K562 (cell line): ENCODE data around the gene EHMT2. TPM values are rescaled to one million over a fixed set of nuclear protein-coding genes. Genes with fewer than 3 reads are reported as not detected.

Experiments
- ARID2 ChIP-seq: fragments of 450-650 bp; IDR thresholded peaks from 2 replicates; pipeline ENCODE4 v1.6.1; 2017; ENCODE audit warnings: antibody characterized with exemption, mild to moderate bottlenecking
- MEIS2 ChIP-seq: fragments of 450-650 bp; IDR thresholded peaks from 2 replicates; pipeline ENCODE4 v1.6.1; 2014; ENCODE audit warnings: mild to moderate bottlenecking; ENCODE audit not compliant: partially characterized antibody
- NR2C1 ChIP-seq, 2 experiments: fragments of 450-650 bp; IDR thresholded peaks; 2 replicates each; pipeline ENCODE4 v1.6.1; 2017; ENCODE audit warnings: mild to moderate bottlenecking in 2 of 2, antibody characterized with exemption in 1 of 2, inconsistent platforms in 1 of 2, missing compliant biosample characterization in 1 of 2, missing genetic modification characterization in 1 of 2
- NUFIP1 ChIP-seq: fragments of 450-650 bp; IDR thresholded peaks from 2 replicates; pipeline ENCODE4 v1.6.1; 2018; ENCODE audit not compliant: partially characterized antibody
- TSC22D4 ChIP-seq: fragments of 450-650 bp; IDR thresholded peaks from 2 replicates; pipeline ENCODE4 v1.6.1; 2016; ENCODE audit warnings: missing genetic modification characterization, missing biosample characterization, control low read depth
- ZBTB17 ChIP-seq: fragments of 450-650 bp; formaldehyde crosslinking; IDR thresholded peaks from 2 replicates; pipeline ENCODE4 v1.4.0; 2020; ENCODE audit warnings: mild to moderate bottlenecking
- ZBTB33 ChIP-seq: sonication (generic); formaldehyde crosslinking; IDR thresholded peaks from 2 replicates; pipeline ENCODE4 v1.8.1; 2023; ENCODE audit warnings: mild to moderate bottlenecking, missing genetic modification reagents
- ZBTB40 ChIP-seq, 2 experiments: fragments of 450-650 bp in 1 of 2; sonication (generic) in 1 of 2; formaldehyde crosslinking in 1 of 2; IDR thresholded peaks; 2 replicates each; pipeline versions ENCODE4 v1.7.1 to v1.9.0; 2016 to 2022; ENCODE audit warnings: inconsistent platforms in 1 of 2, mild to moderate bottlenecking in 1 of 2, missing genetic modification reagents in 1 of 2
- ZNF609 ChIP-seq: sonication (generic); formaldehyde crosslinking; IDR thresholded peaks from 2 replicates; pipeline ENCODE4 v1.8.1; 2023; ENCODE audit warnings: missing genetic modification reagents, mild to moderate bottlenecking, borderline replicate concordance
- polyA plus RNA-seq, 8 experiments: library from polyadenylated mRNA; depleted of rRNA in 4 of 8; stranded (reverse) in 5 of 8; unstranded in 3 of 8; fragments of >200 nt; fragmentation: Nextera tagmentation in 2 of 8; fragmentation: Illumina TruSeq in 1 of 8; extraction: Ambion mirVana in 2 of 8; extraction: Trizol in 1 of 8; gene quantifications; 2 replicates each; pipeline versions ENCODE4 v1.2.1 to v1.2.3, GENCODE V29; 2011 to 2014; ENCODE audit warnings: inconsistent platforms in 1 of 8, missing spikeins in 1 of 8
- total RNA-seq, 7 experiments: library from RNA; depleted of rRNA in 6 of 7; stranded (reverse); fragments of >200 nt in 6 of 7; fragmentation: Illumina TruSeq in 2 of 7; extraction: Trizol in 2 of 7; gene quantifications; 2 replicates each; pipeline versions ENCODE4 v1.2.1 to v1.2.3, GENCODE V29; 2011 to 2021; ENCODE audit warnings: low replicate concordance in 1 of 7

The EHMT2 gene
- total and polyA plus RNA-seq, 9 of the 15 experiments (the other 6 are each of a cell fraction or from before 2014, with no cell fraction given) = 2.1 to 63.8 (median 38.5) TPM

- TF ChIP-seq ZBTB40 (IDR thresholded peaks at IDR 0.05) (peak; percentile 54), ZBTB40 (CRISPR knock-in tag; IDR thresholded peaks at IDR 0.05) (no peak), TSC22D4 (tag) (no peak), MEIS2 (no peak), NUFIP1 (no peak), NR2C1 (IDR thresholded peaks at IDR 0.05) (no peak), NR2C1 (tag; IDR thresholded peaks at IDR 0.05) (no peak), ZNF609 (CRISPR knock-in tag) (0 out of 2 replicates have a peak, but pooled peaks have one; percentile 57), ZBTB33 (CRISPR knock-in tag) (0 out of 2 replicates have a peak, but pooled peaks have one; percentile 47), ZBTB17 (CRISPR knock-in tag) (no peak), ARID2 (peak; percentile 32; the same call in 1 of the 2 replicates)
Observed at GRCh38 chr6:31836474-31837368, 60.8 kb downstream of the EHMT2 start (continued).
